GM21786 (cell line): ENCODE data around the gene TAF12.
"Not testable (repeated sequence)": the region's sequence is repeated elsewhere in the genome, so short reads cannot be mapped to it uniquely, and the experiment has no call there.

Experiments
- ATAC-seq: cut with Tn5 transposase; IDR thresholded peaks from one replicate; pipeline ENCODE4 v1.9.1; 2021; ENCODE audit not compliant: unreplicated experiment

TAF12 gene

DNA sequence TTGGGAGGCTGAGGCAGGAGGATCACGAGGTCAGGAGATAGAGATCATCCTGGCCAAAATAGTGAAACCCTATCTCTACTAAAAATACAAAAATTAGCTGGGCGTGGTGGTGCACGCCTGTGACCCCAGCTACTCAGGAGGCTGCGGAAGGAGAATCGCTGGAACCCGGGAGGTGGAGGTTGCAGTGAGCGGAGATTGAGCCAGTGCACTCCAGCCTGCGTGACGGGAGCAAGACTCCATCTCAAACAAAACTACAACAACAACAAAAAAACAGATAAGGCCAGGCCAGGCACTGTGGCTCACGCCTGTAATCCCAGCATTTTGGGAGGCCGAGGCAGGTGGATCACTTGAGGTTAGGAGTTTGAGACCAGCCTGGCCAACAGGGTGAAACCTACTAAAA is 2.5 kb upstream of the TAF12 start:
- not testable (repeated sequence) for ATAC-seq

DNA sequence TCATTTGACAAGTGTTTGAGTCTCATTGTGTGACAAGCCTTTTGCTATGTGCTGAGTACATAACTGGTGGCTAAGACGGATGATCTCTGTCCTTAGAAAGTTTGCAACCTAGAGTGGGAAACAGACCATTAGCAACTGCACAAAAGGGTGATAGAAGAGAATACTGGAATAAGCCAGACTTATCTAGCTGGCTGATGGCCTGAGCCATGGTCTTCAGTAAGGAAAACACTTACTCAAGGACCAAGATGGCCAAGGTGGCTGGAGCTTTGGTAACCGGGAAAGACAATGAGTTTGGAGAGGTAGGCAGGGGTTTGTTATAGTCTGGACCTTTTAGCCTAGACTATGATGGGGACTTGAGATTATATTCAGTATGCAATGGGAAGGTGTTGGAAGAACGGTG is 1.6 kb upstream of the TAF12 start:
- no peak for ATAC-seq

DNA sequence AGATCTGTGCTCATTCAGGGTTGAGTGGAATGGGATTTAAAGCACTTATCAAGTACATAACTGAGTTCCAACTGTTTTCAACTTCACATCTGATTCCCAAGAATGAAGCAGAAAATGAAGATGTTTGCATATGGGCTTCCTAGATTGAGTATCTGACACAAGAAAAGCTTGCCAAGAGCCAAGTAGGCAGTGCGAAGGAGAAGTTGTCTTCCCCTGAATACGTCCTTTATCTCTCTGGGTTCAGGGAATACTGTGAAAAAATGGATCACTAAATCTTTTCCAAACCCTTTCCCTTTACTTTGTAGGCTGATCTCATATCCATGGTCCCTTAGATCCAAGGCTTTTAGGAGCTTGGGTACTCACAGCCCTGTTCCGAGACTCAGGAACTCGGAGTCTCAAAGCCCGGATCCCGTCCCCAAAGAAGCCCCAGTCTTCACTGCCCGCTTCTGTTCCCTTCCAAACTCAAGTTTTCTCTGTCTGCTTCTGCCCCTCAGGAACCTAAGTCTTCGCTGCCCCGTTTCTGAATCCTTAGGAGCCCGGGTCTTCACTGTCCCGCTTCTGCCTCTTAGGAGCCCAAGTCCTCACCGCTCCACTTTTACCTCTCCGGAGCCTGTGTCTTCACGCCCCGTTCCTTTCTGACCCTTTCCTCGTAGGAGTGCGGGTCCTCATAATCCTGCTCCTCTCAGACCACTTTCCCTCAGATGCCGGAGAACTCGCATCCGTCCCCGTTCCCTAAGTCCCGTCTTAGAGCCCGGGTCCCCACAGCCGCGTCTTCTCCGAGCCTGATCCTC is 616 bp downstream of the TAF12 start:
- ATAC-seq = peak; percentile 5

GRCh38 chr1:28640766-28641165 is 2.1 kb downstream of the TAF12 start:
- ATAC-seq = no peak

- ATAC-seq = no peak
Observed at GRCh38 chr1:28632560-28632959, 10.3 kb downstream of the TAF12 start.

GRCh38 chr1:28631713-28632112 is 11.2 kb downstream of the TAF12 start:
- no peak for ATAC-seq

GRCh38 chr1:28613175-28613574 is 29.7 kb downstream of the TAF12 start:
- no peak for ATAC-seq

GRCh38 chr1:28606771-28607170 is 36.1 kb downstream of the TAF12 start:
- ATAC-seq = no peak

DNA sequence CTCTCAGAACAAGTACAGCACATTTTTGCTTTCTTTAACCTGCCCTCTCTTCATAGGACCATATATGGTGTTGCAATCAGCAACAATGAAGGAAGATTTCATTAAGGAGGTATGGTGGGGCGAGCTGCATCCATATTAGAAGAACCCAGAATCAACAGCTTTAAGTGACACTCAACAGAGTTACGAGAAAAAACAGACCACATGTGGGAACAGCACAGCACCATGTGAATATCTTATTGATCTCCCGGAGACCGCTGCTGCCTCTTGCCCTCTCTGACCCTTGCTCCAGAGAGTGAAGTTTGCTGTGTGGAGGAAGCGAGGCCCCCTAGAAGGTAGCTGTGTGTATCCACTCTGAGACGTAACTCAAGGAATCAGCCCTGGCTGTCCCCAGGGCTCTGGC is 37.9 kb downstream of the TAF12 start:
- no peak for ATAC-seq

DNA sequence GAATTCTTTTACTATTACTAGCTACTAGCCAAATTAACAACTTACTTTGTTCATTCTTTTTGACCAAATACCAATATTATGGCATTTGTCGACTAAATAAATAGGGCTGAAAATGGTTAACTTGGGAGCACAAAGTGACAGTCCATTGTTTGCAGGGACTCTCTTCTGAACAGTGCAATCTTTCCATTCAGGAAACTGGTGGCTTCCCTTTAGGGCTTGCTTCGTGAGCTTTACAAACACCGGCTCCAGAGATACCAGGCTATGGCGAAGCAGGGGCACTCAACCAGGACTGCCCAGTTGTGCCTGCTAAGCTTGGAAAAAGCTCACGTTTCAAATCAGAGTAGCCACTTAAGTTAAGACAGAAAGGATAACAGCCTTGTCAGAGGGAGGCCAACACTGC is 38.5 kb downstream of the TAF12 start:
- no peak for ATAC-seq

DNA sequence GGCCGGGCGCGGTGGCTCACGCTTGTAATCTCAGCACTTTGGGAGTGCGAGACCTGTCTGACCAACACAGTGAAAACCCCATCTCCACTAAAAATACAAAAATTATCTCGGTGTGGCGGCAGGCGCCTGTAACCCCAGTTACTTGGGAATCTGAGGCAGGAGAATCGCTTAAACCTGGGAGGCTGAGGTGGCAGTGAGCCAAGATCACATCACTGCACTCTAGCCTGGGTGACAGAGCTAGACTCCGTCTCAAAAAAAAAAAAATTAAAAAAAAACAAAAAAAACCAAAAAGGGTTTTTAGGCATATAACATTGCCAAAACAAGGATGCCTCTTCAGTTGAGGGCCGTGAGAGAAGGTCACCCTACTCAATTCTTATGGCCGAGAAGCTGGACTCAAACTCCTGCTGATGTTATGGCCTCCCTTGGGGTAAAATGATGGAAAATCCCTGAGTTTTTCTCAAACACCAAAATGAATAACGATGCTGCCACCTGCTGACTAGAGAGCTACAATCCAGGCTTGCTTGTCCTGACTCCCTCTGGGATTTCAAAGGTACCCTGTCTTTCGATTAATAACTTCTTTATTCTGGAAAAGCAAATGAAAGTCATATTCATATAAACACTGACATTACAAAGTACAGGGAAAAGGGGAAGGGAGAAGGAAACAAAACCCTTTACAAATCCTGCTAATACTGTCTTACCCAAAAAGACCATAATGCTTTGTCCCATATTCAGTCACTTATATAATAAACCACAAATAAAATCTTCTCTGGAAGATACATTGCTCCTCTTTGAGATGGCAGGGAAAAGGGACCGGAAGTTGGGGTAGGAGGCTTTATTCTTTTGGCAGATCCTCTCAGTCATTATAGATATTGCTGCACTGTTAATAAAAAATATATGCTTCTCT is 40.1 kb downstream of the TAF12 start:
- ATAC-seq = no peak

DNA sequence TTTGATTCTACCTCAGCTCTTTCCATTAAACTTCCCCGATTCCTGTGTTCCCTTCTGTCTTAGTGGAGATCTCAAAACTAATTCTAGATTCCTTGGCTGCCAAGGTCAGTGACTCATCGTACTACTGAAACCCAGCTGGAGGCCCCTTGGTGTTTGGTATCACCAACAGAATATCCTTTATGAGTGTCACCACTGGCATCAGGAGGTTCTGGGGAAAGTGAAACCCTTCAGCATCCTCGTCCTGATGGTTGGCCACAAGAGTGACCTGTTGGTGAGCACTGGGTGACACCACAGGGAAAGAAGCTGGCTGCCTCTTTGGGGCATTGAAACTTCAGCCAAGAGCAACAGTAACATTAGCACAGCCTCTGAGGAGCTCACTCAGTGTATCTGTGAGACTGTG is 41.2 kb downstream of the TAF12 start:
- ATAC-seq = no peak

DNA sequence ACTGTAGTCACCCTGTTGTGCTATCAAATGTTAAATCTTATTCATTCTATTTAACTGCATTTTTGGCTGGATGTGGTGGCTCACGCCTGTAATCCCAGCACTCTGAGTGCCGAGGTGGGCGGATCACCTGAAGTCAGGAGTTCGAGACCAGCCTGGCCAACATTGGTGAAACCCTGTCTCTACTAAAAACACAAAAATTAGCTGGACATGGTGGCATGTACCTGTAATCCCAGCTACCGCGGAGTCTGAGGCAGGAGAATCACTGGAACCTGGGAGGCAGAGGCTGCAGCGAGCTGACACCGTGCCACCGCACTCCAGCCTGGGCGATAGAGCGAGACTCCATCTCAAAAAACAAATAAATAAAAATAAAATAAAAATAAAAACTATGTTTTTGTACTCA is 46.6 kb downstream of the TAF12 start:
- not testable (repeated sequence) for ATAC-seq

DNA sequence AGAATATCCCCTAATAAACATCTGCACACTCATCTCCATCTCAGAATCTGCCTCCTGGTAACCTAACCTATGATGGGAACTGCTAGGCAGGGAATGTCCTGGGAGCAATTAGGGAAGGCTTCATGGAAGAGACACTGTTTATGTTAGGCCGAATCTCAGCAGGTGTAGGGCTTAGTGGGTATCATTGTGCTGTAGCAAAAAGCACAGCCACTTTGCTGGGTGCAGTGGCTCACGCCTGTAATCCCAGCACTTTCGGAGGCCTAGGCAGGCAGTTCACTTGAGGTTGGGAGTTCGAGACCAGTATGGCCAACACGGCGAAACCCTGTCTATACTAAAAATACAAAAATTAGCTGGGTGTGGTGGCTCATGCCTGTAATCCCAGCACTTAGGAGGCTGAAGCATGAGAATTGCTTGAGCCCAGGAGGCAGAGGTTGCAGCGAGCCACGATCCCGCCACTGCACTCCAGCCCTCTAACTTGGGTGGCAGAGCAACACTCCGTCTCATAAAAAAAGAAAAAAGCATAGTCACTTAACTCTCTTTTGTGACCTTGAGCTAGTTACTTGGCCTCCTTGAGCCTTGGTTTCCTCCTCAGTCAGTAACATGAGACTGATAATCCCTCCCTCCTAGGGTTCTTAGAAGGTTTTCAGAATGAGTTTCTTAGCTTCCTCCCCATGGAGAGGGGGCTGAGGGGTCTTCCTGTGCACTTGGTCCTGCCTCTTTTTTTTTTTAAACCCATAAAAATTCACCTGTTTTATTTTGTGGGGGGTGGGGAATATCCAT is 47.3 kb downstream of the TAF12 start:
- no peak for ATAC-seq

DNA sequence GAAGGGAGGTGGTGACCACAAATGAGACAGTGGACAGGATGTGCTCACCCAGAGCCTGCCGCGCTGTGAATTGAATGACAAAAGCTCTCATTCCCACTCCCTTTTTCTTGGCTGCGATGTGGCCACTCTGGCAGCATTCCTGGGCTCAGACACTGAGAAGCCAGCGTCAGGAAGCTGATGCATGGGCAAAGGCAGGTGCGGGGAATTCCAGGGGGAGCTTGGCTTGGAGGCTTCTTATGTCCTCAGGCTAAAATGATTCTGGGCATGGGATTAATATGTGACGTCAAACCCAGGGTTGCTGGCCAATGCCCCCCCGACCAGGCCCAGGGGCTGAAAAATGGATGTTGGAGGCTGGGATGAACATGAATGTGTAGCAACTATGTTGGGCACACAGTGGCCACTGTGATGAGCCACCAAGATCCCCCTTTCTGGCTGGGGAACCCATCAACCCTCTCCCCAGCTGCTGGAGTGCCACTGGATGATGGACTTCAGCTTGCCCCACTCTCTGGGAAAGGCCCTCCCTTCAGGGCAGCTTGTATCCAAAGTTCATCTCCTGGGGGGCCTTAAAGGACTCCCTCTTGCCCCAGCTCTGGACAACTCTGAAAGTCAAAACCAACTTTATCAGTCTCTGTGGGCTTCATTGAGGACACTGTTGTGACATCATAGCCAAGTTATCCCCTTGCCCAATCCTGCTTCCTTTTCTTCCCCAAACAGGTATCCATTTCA is 48.0 kb downstream of the TAF12 start:
- not testable (repeated sequence) for ATAC-seq

- not testable (repeated sequence) for ATAC-seq
Observed at GRCh38 chr1:28593988-28594356, 48.9 kb downstream of the TAF12 start.

GRCh38 chr1:28592321-28593071 is 50.4 kb downstream of the TAF12 start:
- no peak for ATAC-seq

GRCh38 chr1:28591708-28592320 is 51.1 kb downstream of the TAF12 start, which contains the start of gene RAB42:
RAB42 (plus strand) TSS chr1:28592265; CDS start chr1:28592512, 247 bp downstream.
- no peak for ATAC-seq

GRCh38 chr1:28586585-28587391 is 56.1 kb downstream of the TAF12 start:
- not testable (repeated sequence) for ATAC-seq
